ENCODE data around the gene CDK14.

CDK14 gene

DNA sequence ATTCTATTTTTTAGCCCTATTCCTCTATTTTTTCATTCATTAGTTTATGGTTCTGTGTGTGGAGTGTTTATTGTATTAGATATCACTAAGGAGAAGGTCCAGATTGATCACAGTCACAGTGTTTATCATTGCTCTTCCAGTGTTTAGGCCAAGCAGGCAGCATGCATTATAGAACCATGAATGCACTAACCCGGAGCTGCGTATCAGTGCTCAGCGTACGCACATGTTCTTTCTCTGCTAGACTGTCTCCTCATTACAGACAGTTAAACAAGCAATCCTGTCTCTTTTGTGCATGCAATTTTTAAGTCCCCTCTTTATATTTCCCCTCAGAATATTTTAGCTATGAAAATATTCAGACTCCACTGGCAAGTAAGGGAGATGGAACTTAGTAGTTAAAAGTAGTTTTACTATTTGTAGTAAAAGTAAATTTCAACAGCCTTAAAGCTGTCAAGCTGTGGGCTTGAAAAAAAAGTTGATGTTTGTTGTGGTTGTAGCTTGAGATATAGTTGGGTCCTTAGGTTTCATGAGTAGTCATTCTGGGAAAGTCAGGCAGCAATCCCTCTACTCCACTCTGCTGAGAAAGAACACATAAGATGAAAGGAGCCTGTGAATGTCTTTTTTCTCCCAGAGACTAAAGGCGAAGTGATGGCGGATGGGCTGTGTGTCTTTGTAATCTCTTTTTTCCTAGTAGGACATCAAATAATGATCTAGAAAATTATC lies 260.4 kb downstream of the CDK14 start:
- Histone ChIP-seq H3F3A (ENCODE audit: low read depth) (no peaks in the 10 kb centered on the region), H3K9me3 (ENCODE audit: insufficient read depth, low read depth, low read length) (no peaks in the 10 kb centered on the region), H3K27me3 (ENCODE audit: insufficient read depth, low read length, poor library complexity, severe bottlenecking) (no peaks in the 10 kb centered on the region), H3K4me3 (ENCODE audit: low read length, poor library complexity, severe bottlenecking) (no peak overlapping the region), H4K20me1 (ENCODE audit: insufficient read depth, low read length, poor library complexity, severe bottlenecking) (no peaks in the 10 kb centered on the region), H3K36me3 (ENCODE audit: insufficient read depth, low read length) (no peaks in the 10 kb centered on the region), H3K4me1 (ENCODE audit: insufficient read depth, low read length, poor library complexity, severe bottlenecking) (no peaks in the 10 kb centered on the region), H3K9ac (ENCODE audit: low read depth, low read length, poor library complexity, severe bottlenecking) (no peak overlapping the region), H2AFZ (ENCODE audit: low read length) (no peak overlapping the region), H3K4me2 (ENCODE audit: low read depth, low read length, poor library complexity, severe bottlenecking) (no peak overlapping the region), H3K79me2 (ENCODE audit: insufficient read depth, low read length) (no peaks in the 10 kb centered on the region), H3K9me2 (replicated peaks; ENCODE audit: low read depth, low read length) (no peaks in the 10 kb centered on the region)
- no peak for TF ChIP-seq EZH2phosphoT487 (IDR thresholded peaks at IDR 0.05; ENCODE audit: borderline replicate concordance)
- TF ChIP-seq, protein P1, sequence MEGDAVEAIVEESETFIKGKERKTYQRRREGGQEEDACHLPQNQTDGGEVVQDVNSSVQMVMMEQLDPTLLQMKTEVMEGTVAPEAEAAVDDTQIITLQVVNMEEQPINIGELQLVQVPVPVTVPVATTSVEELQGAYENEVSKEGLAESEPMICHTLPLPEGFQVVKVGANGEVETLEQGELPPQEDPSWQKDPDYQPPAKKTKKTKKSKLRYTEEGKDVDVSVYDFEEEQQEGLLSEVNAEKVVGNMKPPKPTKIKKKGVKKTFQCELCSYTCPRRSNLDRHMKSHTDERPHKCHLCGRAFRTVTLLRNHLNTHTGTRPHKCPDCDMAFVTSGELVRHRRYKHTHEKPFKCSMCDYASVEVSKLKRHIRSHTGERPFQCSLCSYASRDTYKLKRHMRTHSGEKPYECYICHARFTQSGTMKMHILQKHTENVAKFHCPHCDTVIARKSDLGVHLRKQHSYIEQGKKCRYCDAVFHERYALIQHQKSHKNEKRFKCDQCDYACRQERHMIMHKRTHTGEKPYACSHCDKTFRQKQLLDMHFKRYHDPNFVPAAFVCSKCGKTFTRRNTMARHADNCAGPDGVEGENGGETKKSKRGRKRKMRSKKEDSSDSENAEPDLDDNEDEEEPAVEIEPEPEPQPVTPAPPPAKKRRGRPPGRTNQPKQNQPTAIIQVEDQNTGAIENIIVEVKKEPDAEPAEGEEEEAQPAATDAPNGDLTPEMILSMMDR (conservative IDR thresholded peaks at IDR 0.05; ENCODE audit: low read length) = no peak

DNA sequence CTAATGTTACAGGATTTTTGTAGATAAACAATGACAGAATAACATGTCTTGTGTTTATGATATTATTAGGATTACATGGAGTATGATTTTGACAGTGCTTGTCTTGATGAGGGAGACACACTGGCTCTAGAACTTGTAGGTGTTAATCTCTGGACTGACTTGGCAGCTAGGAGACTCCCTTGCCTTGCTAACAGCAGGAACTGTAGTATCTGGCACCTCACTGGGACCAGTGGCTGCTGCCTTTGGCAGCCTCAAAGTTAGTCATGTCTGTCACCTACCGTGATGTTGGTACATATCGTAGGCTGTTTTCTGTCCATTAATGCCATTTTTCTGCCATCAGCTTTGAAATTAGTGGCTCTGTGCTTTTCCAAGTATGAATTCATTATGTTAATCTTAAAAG lies 261.5 kb downstream of the CDK14 start:
- Histone ChIP-seq H2AFZ (ENCODE audit: low read length) (no peak overlapping the region), H3K27me3 (ENCODE audit: insufficient read depth, low read length, poor library complexity, severe bottlenecking) (no peaks in the 10 kb centered on the region), H3K4me1 (ENCODE audit: insufficient read depth, low read length, poor library complexity, severe bottlenecking) (no peaks in the 10 kb centered on the region), H4K20me1 (ENCODE audit: insufficient read depth, low read length, poor library complexity, severe bottlenecking) (no peaks in the 10 kb centered on the region), H3K9me3 (ENCODE audit: insufficient read depth, low read depth, low read length) (no peaks in the 10 kb centered on the region), H3K4me3 (ENCODE audit: low read length, poor library complexity, severe bottlenecking) (no peak overlapping the region), H3K79me2 (ENCODE audit: insufficient read depth, low read length) (no peaks in the 10 kb centered on the region), H3K9ac (ENCODE audit: low read depth, low read length, poor library complexity, severe bottlenecking) (no peak overlapping the region), H3K9me2 (replicated peaks; ENCODE audit: low read depth, low read length) (no peaks in the 10 kb centered on the region), H3K36me3 (ENCODE audit: insufficient read depth, low read length) (no peaks in the 10 kb centered on the region), H3K4me2 (ENCODE audit: low read depth, low read length, poor library complexity, severe bottlenecking) (no peak overlapping the region), H3F3A (ENCODE audit: low read depth) (no peaks in the 10 kb centered on the region)
- TF ChIP-seq, protein P1 (conservative IDR thresholded peaks at IDR 0.05; ENCODE audit: low read length) = no peak
- no peak for TF ChIP-seq EZH2phosphoT487 (IDR thresholded peaks at IDR 0.05; ENCODE audit: borderline replicate concordance)

DNA sequence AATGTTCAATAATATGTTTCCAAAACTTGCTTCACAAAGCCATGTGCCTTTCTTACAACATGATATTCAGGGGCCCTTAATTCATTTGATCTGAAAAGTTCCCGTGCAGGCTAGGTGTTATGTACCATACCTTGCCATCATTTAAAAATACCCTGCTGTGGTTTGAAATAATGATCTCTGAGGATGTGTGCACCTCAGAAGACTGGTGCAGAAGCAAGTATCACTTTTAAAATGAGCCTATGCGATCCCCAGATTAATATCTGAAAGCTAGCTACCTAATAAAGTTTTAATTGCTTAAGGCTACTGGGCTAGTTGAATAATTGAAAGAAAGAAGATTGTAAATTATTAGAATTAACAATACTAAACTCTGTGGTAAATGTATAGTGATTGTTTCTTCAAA lies 262.4 kb downstream of the CDK14 start:
- no peaks in the 10 kb centered on the region for H3K4me1 ChIP-seq (ENCODE audit: insufficient read depth, low read length, poor library complexity, severe bottlenecking)
- H3F3A ChIP-seq (ENCODE audit: low read depth) = no peaks in the 10 kb centered on the region
- no peaks in the 10 kb centered on the region for H3K79me2 ChIP-seq (ENCODE audit: insufficient read depth, low read length)
- no peak overlapping the region for H3K4me2 ChIP-seq (ENCODE audit: low read depth, low read length, poor library complexity, severe bottlenecking)
- no peaks in the 10 kb centered on the region for H3K9me2 ChIP-seq (replicated peaks; ENCODE audit: low read depth, low read length)
- no peak overlapping the region for H3K4me3 ChIP-seq (ENCODE audit: low read length, poor library complexity, severe bottlenecking)
- TF ChIP-seq EZH2phosphoT487 (IDR thresholded peaks at IDR 0.05; ENCODE audit: borderline replicate concordance) = no peak
- TF ChIP-seq, protein P1 (conservative IDR thresholded peaks at IDR 0.05; ENCODE audit: low read length) = no peak
- no peaks in the 10 kb centered on the region for H3K36me3 ChIP-seq (ENCODE audit: insufficient read depth, low read length)
- no peak overlapping the region for H3K9ac ChIP-seq (ENCODE audit: low read depth, low read length, poor library complexity, severe bottlenecking)
- H3K27me3 ChIP-seq (ENCODE audit: insufficient read depth, low read length, poor library complexity, severe bottlenecking) = no peaks in the 10 kb centered on the region
- H3K9me3 ChIP-seq (ENCODE audit: insufficient read depth, low read depth, low read length) = no peaks in the 10 kb centered on the region
- H4K20me1 ChIP-seq (ENCODE audit: insufficient read depth, low read length, poor library complexity, severe bottlenecking) = no peaks in the 10 kb centered on the region
- H2AFZ ChIP-seq (ENCODE audit: low read length) = no peak overlapping the region

All from Loucy (cell line).